Mucosa of descending colon (tissue), 3 donors: Measurements from ENCODE around the gene MT1A. TPM values are rescaled to one million over a fixed set of nuclear protein-coding genes. Genes with fewer than 3 reads are reported as not detected.
"Not testable (repeated sequence)": the region's sequence is repeated elsewhere in the genome, so short reads cannot be mapped to it uniquely, and the experiment has no call there.

Source experiments
- ATAC-seq: fragments of 200-7000 bp; cut with Tn5 transposase; one replicate; pipeline ENCODE4 v1.9.1; 2020; ENCODE audit warnings: mild to moderate bottlenecking, moderate library complexity
- DNase-seq, 3 donors: peaks; one replicate each; pipeline ENCODE4 v3.0.0-alpha.2; 2020
- H3K36me3 ChIP-seq: fragments of 200-600 bp; one replicate; pipeline ENCODE4 v1.8.0; 2021; ENCODE audit warnings: low read depth, mild to moderate bottlenecking
- H3K4me1 ChIP-seq: fragments of 200-600 bp; one replicate; pipeline ENCODE4 v1.8.0; 2021; ENCODE audit warnings: low read depth, mild to moderate bottlenecking
- H3K4me3 ChIP-seq: fragments of 200-600 bp; one replicate; pipeline ENCODE4 v1.8.0; 2021; ENCODE audit warnings: mild to moderate bottlenecking
- H3K9me3 ChIP-seq: fragments of 200-600 bp; one replicate; pipeline ENCODE4 v1.8.0; 2021; ENCODE audit warnings: mild to moderate bottlenecking
- intact Hi-C, 2 donors: fragments of 100-400 bp; cut with DNase I in 1 of 2; cut with micrococcal nuclease in 1 of 2; formaldehyde crosslinking; loops; one replicate each; pipeline versions ENCODE4 v1.11.0 to v1.11.1; 2022; cut with DNase I, micrococcal nuclease
- total RNA-seq, 3 donors: library from RNA; stranded (reverse); fragmentation: NEBNext Ultra II Directional in 2 of 3; extraction: Animal tissue kit (Norgen Biotek cat#: 25700) in 2 of 3; gene quantifications; one replicate each; pipeline versions ENCODE4 v1.2.1 to v1.2.4, GENCODE V29; 2021 to 2023
- TF ChIP-seq, protein P1 (sequence below): fragments of 200-600 bp; IDR thresholded peaks from one replicate; pipeline ENCODE4 v1.8.0; 2022; ENCODE audit warnings: antibody characterized with exemption, mild to moderate bottlenecking
- donor health status: DM: no; HTN: no; CAD: no; lungs with moderate emphysema.
- donor health status: DM: no; HTN: no; CAD: no.
- donor health status: DM: no; HTN: yes; CAD: no.

The MT1A gene
- total RNA-seq, 3 donors from 2014 or later = 4.5 to 9.7 (median 8.9) TPM

DNA sequence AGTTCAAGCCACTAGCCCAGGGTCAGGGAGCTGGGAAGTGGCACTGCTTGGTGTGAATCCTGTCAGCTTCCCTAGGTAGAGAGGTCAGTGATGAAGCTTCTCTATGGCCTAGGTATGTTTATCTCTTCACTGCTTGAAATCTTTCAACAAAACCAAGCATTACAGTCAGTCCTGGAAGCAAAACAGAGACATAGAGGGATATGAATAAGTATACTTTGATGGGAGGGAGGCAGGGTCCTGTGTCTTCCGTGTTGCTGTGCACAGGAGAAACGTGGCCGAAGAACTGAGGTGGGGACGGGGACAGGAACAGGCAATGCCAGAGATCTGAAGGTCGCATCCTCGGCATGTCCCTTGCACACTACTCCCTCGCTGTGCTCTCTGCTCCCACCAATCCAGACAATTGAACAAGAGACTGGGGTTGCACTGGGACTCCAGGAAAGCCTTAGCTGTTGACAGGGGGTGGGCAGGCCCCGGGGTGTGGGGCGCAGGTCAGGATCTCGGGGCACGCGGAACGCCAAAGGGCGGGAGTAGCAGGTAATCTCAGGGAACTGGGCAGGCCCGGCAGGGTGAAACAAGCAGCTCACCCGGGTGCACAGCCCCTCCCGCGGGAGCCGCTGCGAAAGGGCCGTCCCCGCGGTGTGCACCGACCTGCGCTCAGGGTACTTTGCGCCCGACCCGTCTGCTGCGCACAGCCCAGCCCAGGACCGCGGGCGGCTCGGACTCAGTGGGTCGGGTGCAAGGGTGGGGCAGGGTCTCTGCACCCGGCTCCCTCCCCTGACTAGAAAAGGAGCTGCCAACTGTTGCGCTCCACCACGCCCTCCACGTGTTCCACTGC, 30.8 kb downstream of the MT1A start, which contains the start of gene MT1H:
Gene MT1H, plus strand, starts transcription at position 810 of the 835 bp plus-strand sequence. CDS start 71 bp downstream, outside the sequence.
- no peak within 1 kb of the TSS for H3K4me3 ChIP-seq
- TF ChIP-seq, protein P1, sequence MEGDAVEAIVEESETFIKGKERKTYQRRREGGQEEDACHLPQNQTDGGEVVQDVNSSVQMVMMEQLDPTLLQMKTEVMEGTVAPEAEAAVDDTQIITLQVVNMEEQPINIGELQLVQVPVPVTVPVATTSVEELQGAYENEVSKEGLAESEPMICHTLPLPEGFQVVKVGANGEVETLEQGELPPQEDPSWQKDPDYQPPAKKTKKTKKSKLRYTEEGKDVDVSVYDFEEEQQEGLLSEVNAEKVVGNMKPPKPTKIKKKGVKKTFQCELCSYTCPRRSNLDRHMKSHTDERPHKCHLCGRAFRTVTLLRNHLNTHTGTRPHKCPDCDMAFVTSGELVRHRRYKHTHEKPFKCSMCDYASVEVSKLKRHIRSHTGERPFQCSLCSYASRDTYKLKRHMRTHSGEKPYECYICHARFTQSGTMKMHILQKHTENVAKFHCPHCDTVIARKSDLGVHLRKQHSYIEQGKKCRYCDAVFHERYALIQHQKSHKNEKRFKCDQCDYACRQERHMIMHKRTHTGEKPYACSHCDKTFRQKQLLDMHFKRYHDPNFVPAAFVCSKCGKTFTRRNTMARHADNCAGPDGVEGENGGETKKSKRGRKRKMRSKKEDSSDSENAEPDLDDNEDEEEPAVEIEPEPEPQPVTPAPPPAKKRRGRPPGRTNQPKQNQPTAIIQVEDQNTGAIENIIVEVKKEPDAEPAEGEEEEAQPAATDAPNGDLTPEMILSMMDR = no peak

GRCh38 chr16:56669840-56670619, 31.6 kb downstream of the MT1A start:
- Histone ChIP-seq H3K4me3 (no peak overlapping the region), H3K4me1 (peaks cover 8% of the 10 kb centered on the region), H3K36me3 (no peaks in the 10 kb centered on the region), H3K9me3 (no peaks in the 10 kb centered on the region)
- TF ChIP-seq, protein P1 = no peak
- intact Hi-C loops = no loop called here
- ATAC-seq = no peak
- DNase-seq = no peak

More for the DNA sequence above, 30.8 kb downstream of the MT1A start, which contains the start of gene MT1H:
- Histone ChIP-seq H3K36me3 (no peaks in the 10 kb centered on the region), H3K9me3 (no peaks in the 10 kb centered on the region), H3K4me1 (peaks cover 8% of the 10 kb centered on the region)
- intact Hi-C loops = no loop called here
- DNase-seq = peak; percentile 64 to 77 (median 76)
- peak; percentile 71 for ATAC-seq

DNA sequence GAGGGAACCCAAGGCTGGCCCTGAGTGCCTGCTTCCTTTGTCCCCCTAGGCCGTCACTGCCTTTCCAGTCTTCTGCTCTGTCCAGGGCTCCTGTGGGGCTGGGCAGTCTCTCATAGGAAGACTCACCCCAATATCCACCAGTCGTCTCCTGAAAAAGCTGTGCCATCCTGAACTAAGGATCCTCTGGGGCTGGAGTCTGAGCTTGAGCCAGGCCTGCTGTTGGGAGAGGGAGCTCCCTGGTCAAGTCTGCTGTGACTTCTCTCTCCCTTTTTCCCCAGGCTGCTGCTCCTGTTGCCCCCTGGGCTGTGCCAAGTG, 32.1 kb downstream of the MT1A start:
- intact Hi-C loops = no loop called here
- Histone ChIP-seq H3K4me3 (no peak overlapping the region), H3K4me1 (peaks cover 8% of the 10 kb centered on the region), H3K9me3 (no peaks in the 10 kb centered on the region), H3K36me3 (no peaks in the 10 kb centered on the region)
- TF ChIP-seq, protein P1 = no peak
- no peak for ATAC-seq
- no peak for DNase-seq

DNA sequence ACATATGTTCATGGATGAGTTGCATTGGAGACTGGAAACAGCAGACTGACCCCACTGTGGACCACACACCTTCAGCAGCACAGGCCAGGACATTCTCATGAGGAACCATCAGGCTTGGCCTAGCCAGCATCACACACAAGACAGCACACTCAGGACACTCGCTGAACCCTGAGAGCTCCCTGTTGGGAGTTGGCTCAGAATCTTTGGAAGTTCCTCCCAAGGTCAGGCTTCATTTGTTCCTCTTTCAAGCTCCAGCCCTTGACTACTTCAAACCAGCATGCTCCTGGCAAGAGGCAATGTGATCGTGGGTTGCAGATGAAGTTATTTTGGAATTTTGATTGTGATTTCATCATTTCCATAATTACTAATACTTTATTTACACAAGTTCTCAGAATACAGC, 33.2 kb downstream of the MT1A start:
- ATAC-seq, H3K4me3 ChIP-seq, H3K4me1 ChIP-seq, H3K9me3 ChIP-seq, DNase-seq, intact Hi-C loops, H3K36me3 ChIP-seq: not testable (repeated sequence)

DNA sequence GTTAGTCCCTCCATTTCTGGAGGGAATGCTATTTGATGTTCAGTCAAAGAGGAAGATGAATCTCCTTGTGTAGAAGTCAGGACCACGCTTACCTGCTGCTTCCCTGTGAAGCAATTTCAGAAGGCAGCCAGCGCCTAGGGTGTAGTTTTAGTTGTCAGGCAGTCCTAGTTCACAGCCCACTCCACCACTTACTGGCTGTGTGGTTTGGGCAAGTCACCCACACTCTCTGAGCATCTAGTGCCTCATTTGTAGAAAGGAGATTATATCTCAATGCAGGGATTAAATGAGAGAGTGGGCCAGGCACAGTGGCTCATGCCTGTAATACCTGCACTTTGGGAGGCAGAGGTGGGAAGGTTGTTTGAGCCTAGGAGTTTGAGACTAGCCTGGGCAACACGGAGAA, 33.7 kb downstream of the MT1A start:
- H3K4me3 ChIP-seq, DNase-seq, H3K36me3 ChIP-seq, ATAC-seq, H3K4me1 ChIP-seq, H3K9me3 ChIP-seq, intact Hi-C loops: not testable (repeated sequence)

GRCh38 chr16:56672761-56673536, 34.5 kb downstream of the MT1A start:
- intact Hi-C loops = no loop called here
- ATAC-seq (no peak), DNase-seq (no peak)
- H3K4me1 ChIP-seq = peaks cover 8% of the 10 kb centered on the region
- H3K9me3 ChIP-seq = no peaks in the 10 kb centered on the region
- H3K4me3 ChIP-seq = no peak overlapping the region
- TF ChIP-seq, protein P1 = no peak
- H3K36me3 ChIP-seq = no peaks in the 10 kb centered on the region
